Measurements from ENCODE around the gene NKAIN2. TPM values are rescaled to one million over a fixed set of nuclear protein-coding genes. Genes with fewer than 3 reads are reported as not detected.
"Not testable (repeated sequence)": the region's sequence is repeated elsewhere in the genome, so short reads cannot be mapped to it uniquely, and the experiment has no call there.

The NKAIN2 gene
- total RNA-seq, 8 experiments from 2014 or later = 0.51 to 31.8 (median 10.1) TPM

- in situ Hi-C loops (cut with MboI; ENCODE audit: low pct_unique_long_range_greater_than_20kb in 2 of 9, low sequenced_read_pairs in 9 of 9, unreplicated experiment in 9 of 9) = no loop called here
- Histone ChIP-seq H3K4me1 (replicated peaks in 1 of 2) (no peaks in the 10 kb centered on the region), H3K4me3 (no peak overlapping the region), H3K27ac (no peak overlapping the region)
- no peak for ATAC-seq (replicated peaks in 6 of 8)
- WGBS, 10 experiments = 0 to 100% (median 83%) methylated on average over 1 to 2 of the region's 2 CpGs; no CpG with 5 or more reads in 1 of the 10 experiments
These were observed 515.7 kb downstream of the NKAIN2 start for GRCh38 chr6:124319410-124319809.

GRCh38 chr6:124324237-124324636 lies 520.6 kb downstream of the NKAIN2 start:
- Histone ChIP-seq H3K4me3 (no peak overlapping the region), H3K4me1 (replicated peaks in 1 of 2) (no peaks in the 10 kb centered on the region), H3K27ac (no peak overlapping the region)
- ATAC-seq (replicated peaks in 6 of 8) = no peak
- in situ Hi-C loops (cut with MboI; ENCODE audit: low pct_unique_long_range_greater_than_20kb in 2 of 9, low sequenced_read_pairs in 9 of 9, unreplicated experiment in 9 of 9) = no loop called here

- no peak overlapping the region for H3K27ac ChIP-seq
- in situ Hi-C loops (cut with MboI; ENCODE audit: low pct_unique_long_range_greater_than_20kb in 2 of 9, low sequenced_read_pairs in 9 of 9, unreplicated experiment in 9 of 9) = no loop called here
- no peak overlapping the region for H3K4me3 ChIP-seq
- 0 to 100% (median 47%) methylated on average over 1 of the region's 1 CpG; no CpG with 5 or more reads in 2 of the 10 experiments for WGBS, 10 experiments
- ATAC-seq (replicated peaks in 6 of 8) = peak in 3 of 8 experiments; percentile 16 to 76 (median 65)
- no peaks in the 10 kb centered on the region for H3K4me1 ChIP-seq (replicated peaks in 1 of 2)
These were observed 526.5 kb downstream of the NKAIN2 start for GRCh38 chr6:124330197-124330596.

- Histone ChIP-seq H3K4me3 (no peak overlapping the region), H3K4me1 (replicated peaks in 1 of 2) (no peaks in the 10 kb centered on the region), H3K27ac (no peak overlapping the region)
- in situ Hi-C loops (cut with MboI; ENCODE audit: low pct_unique_long_range_greater_than_20kb in 2 of 9, low sequenced_read_pairs in 9 of 9, unreplicated experiment in 9 of 9) = no loop called here
- no peak for ATAC-seq (replicated peaks in 6 of 8)
- WGBS, 10 experiments = 28 to 100% (median 69%) methylated on average over 1 to 4 of the region's 4 CpGs; no CpG with 5 or more reads in 1 of the 10 experiments
These were observed 530.7 kb downstream of the NKAIN2 start for GRCh38 chr6:124334359-124334758.

GRCh38 chr6:124339610-124340334 lies 536.1 kb downstream of the NKAIN2 start:
- in situ Hi-C loops (cut with MboI; ENCODE audit: low pct_unique_long_range_greater_than_20kb in 2 of 9, low sequenced_read_pairs in 9 of 9, unreplicated experiment in 9 of 9) = no loop called here
- no peak overlapping the region for H3K27ac ChIP-seq
- 4 to 95% (median 66%) methylated on average over 1 to 5 of the region's 5 CpGs for WGBS, 10 experiments

GRCh38 chr6:124348339-124348738 lies 544.7 kb downstream of the NKAIN2 start:
- H3K4me3 ChIP-seq; ATAC-seq (replicated peaks in 6 of 8); H3K27ac ChIP-seq; in situ Hi-C loops (cut with MboI; ENCODE audit: low pct_unique_long_range_greater_than_20kb in 2 of 9, low sequenced_read_pairs in 9 of 9, unreplicated experiment in 9 of 9); H3K4me1 ChIP-seq (replicated peaks in 1 of 2): not testable (repeated sequence)
- WGBS, 10 experiments = no CpG with 5 or more reads among the region's 6 CpGs

More at GRCh38 chr6:124339610-124340334, 536.1 kb downstream of the NKAIN2 start:
- H3K4me1 ChIP-seq (replicated peaks in 1 of 2) = no peaks in the 10 kb centered on the region
- no peak overlapping the region for H3K4me3 ChIP-seq
- ATAC-seq (replicated peaks in 6 of 8) = no peak

GRCh38 chr6:124355146-124355545 lies 551.5 kb downstream of the NKAIN2 start:
- in situ Hi-C loops (cut with MboI; ENCODE audit: low pct_unique_long_range_greater_than_20kb in 2 of 9, low sequenced_read_pairs in 9 of 9, unreplicated experiment in 9 of 9) = no loop called here

GRCh38 chr6:124356276-124356810 lies 552.7 kb downstream of the NKAIN2 start:
- in situ Hi-C loops (cut with MboI; ENCODE audit: low pct_unique_long_range_greater_than_20kb in 2 of 9, low sequenced_read_pairs in 9 of 9, unreplicated experiment in 9 of 9) = no loop called here
- no peak overlapping the region for H3K27ac ChIP-seq
- H3K4me3 ChIP-seq = no peak overlapping the region
- 0 to 100% (median 79%) methylated on average over 2 to 5 of the region's 5 CpGs; no CpG with 5 or more reads in 1 of the 10 experiments for WGBS, 10 experiments
- ATAC-seq (replicated peaks in 6 of 8) = no peak
- H3K4me1 ChIP-seq (replicated peaks in 1 of 2) = no peaks in the 10 kb centered on the region

More at GRCh38 chr6:124355146-124355545, 551.5 kb downstream of the NKAIN2 start:
- no peak for ATAC-seq (replicated peaks in 6 of 8)
- H3K4me1 ChIP-seq (replicated peaks in 1 of 2) = no peaks in the 10 kb centered on the region
- 30 to 100% (median 93%) methylated on average over 1 to 4 of the region's 4 CpGs; no CpG with 5 or more reads in 1 of the 10 experiments for WGBS, 10 experiments
- no peak overlapping the region for H3K27ac ChIP-seq
- no peak overlapping the region for H3K4me3 ChIP-seq

- 0 to 100% (median 71%) methylated on average over 1 of the region's 1 CpG; no CpG with 5 or more reads in 3 of the 10 experiments for WGBS, 10 experiments
- Histone ChIP-seq H3K27ac (no peak overlapping the region), H3K4me3 (no peak overlapping the region), H3K4me1 (replicated peaks in 1 of 2) (no peaks in the 10 kb centered on the region)
- no peak for ATAC-seq (replicated peaks in 6 of 8)
- in situ Hi-C loops (cut with MboI; ENCODE audit: low pct_unique_long_range_greater_than_20kb in 2 of 9, low sequenced_read_pairs in 9 of 9, unreplicated experiment in 9 of 9) = no loop called here
These were observed 553.1 kb downstream of the NKAIN2 start for GRCh38 chr6:124356811-124357210.

GRCh38 chr6:124368131-124368530 lies 564.5 kb downstream of the NKAIN2 start:
- no peak overlapping the region for H3K27ac ChIP-seq
- no peak overlapping the region for H3K4me3 ChIP-seq
- ATAC-seq (replicated peaks in 6 of 8) = no peak
- no peaks in the 10 kb centered on the region for H3K4me1 ChIP-seq (replicated peaks in 1 of 2)
- in situ Hi-C loops (cut with MboI; ENCODE audit: low pct_unique_long_range_greater_than_20kb in 2 of 9, low sequenced_read_pairs in 9 of 9, unreplicated experiment in 9 of 9) = no loop called here

- in situ Hi-C loops (cut with MboI; ENCODE audit: low pct_unique_long_range_greater_than_20kb in 2 of 9, low sequenced_read_pairs in 9 of 9, unreplicated experiment in 9 of 9) = no loop called here
- no peak overlapping the region for H3K4me3 ChIP-seq
- no peaks in the 10 kb centered on the region for H3K4me1 ChIP-seq (replicated peaks in 1 of 2)
- WGBS, 10 experiments = 0 to 100% (median 62%) methylated on average over 1 to 2 of the region's 2 CpGs
- no peak for ATAC-seq (replicated peaks in 6 of 8)
- H3K27ac ChIP-seq = no peak overlapping the region
These were observed 568.4 kb downstream of the NKAIN2 start for GRCh38 chr6:124371974-124372475.

GRCh38 chr6:124373386-124373785 lies 569.7 kb downstream of the NKAIN2 start:
- 0 to 91% (median 63%) methylated on average over 1 of the region's 1 CpG for WGBS, 10 experiments
- in situ Hi-C loops (cut with MboI; ENCODE audit: low pct_unique_long_range_greater_than_20kb in 2 of 9, low sequenced_read_pairs in 9 of 9, unreplicated experiment in 9 of 9) = no loop called here
- peak in 1 of 8 experiments; percentile 90 for ATAC-seq (replicated peaks in 6 of 8)
- Histone ChIP-seq H3K4me3 (no peak overlapping the region), H3K4me1 (replicated peaks in 1 of 2) (no peaks in the 10 kb centered on the region), H3K27ac (no peak overlapping the region)

GRCh38 chr6:124389127-124389526 lies 585.5 kb downstream of the NKAIN2 start:
- no peak for ATAC-seq (replicated peaks in 6 of 8)
- H3K4me3 ChIP-seq = no peak overlapping the region
- no peak overlapping the region for H3K27ac ChIP-seq
- no peaks in the 10 kb centered on the region for H3K4me1 ChIP-seq (replicated peaks in 1 of 2)
- in situ Hi-C loops (cut with MboI; ENCODE audit: low pct_unique_long_range_greater_than_20kb in 2 of 9, low sequenced_read_pairs in 9 of 9, unreplicated experiment in 9 of 9) = no loop called here

GRCh38 chr6:124393536-124393935 lies 589.9 kb downstream of the NKAIN2 start:
- no peak overlapping the region for H3K4me3 ChIP-seq
- H3K4me1 ChIP-seq (replicated peaks in 1 of 2) = no peaks in the 10 kb centered on the region
- in situ Hi-C loops (cut with MboI; ENCODE audit: low pct_unique_long_range_greater_than_20kb in 2 of 9, low sequenced_read_pairs in 9 of 9, unreplicated experiment in 9 of 9) = no loop called here
- H3K27ac ChIP-seq = no peak overlapping the region
- 11 to 100% (median 85%) methylated on average over 1 to 4 of the region's 4 CpGs for WGBS, 10 experiments
- ATAC-seq (replicated peaks in 6 of 8) = peak in 3 of 8 experiments; percentile 22 to 45 (median 29)

Measured in motor neuron (in vitro differentiated cells).